Stimulated activated CD4-positive, alpha-beta T cell treated with anti-CD3 and anti-CD28 coated beads, Interleukin-2, amount 100 ng/mL, for 24 hours (primary cell): ENCODE results near the gene TMTC1.
"Not testable (repeated sequence)": the region's sequence is repeated elsewhere in the genome, so short reads cannot be mapped to it uniquely, and the experiment has no call there.

Source experiments
- DNase-seq, 2 donors: peaks; one replicate each; pipeline ENCODE4 v3.0.0-alpha.2; 2020

The TMTC1 gene

GRCh38 chr12:29783773-29784666 lies at the start of gene TMTC1:
Gene TMTC1 (minus strand): TSS chr12:29783942. CDS start chr12:29783751, 191 bp downstream.
- DNase-seq, result peak in 1 of 2 donors; percentile 6

GRCh38 chr12:29831173-29831572 lies 47.4 kb upstream of the TMTC1 start:
- no peak for DNase-seq

- no peak for DNase-seq
Observed at GRCh38 chr12:29830391-29830790, 46.6 kb upstream of the TMTC1 start.

GRCh38 chr12:29818916-29819623 lies 35.3 kb upstream of the TMTC1 start:
- no peak for DNase-seq

GRCh38 chr12:29816874-29817725 lies 33.4 kb upstream of the TMTC1 start:
- no peak for DNase-seq

GRCh38 chr12:29809616-29810361 lies 26.0 kb upstream of the TMTC1 start:
- not testable (repeated sequence) for DNase-seq

- no peak for DNase-seq
Observed at GRCh38 chr12:29807129-29807528, 23.4 kb upstream of the TMTC1 start.

GRCh38 chr12:29804019-29804418 lies 20.3 kb upstream of the TMTC1 start:
- DNase-seq, result no peak

- no peak for DNase-seq
Observed at GRCh38 chr12:29799591-29799990, 15.8 kb upstream of the TMTC1 start.

- DNase-seq, result no peak
Observed at GRCh38 chr12:29797565-29798355, 14.0 kb upstream of the TMTC1 start.

- DNase-seq, result no peak
Observed at GRCh38 chr12:29796823-29797263, 13.1 kb upstream of the TMTC1 start.

GRCh38 chr12:29795715-29796114 lies 12.0 kb upstream of the TMTC1 start:
- no peak for DNase-seq

GRCh38 chr12:29794862-29795261 lies 11.1 kb upstream of the TMTC1 start:
- no peak for DNase-seq

GRCh38 chr12:29792853-29793252 lies 9.1 kb upstream of the TMTC1 start:
- DNase-seq, result no peak

GRCh38 chr12:29792132-29792531 lies 8.4 kb upstream of the TMTC1 start:
- DNase-seq, result no peak

- peak in 1 of 2 donors; percentile 5 for DNase-seq
Observed at GRCh38 chr12:29782871-29783772, 620 bp downstream of the TMTC1 start.

- DNase-seq, result no peak
Observed at GRCh38 chr12:29782285-29782870, 1.4 kb downstream of the TMTC1 start.

- no peak for DNase-seq
Observed at GRCh38 chr12:29781705-29782266, 2.0 kb downstream of the TMTC1 start.

- no peak for DNase-seq
Observed at GRCh38 chr12:29781188-29781587, 2.6 kb downstream of the TMTC1 start.

- DNase-seq, result no peak
Observed at GRCh38 chr12:29780084-29780483, 3.7 kb downstream of the TMTC1 start.
